GM12878 (cell line): Measurements from ENCODE around the gene MUC5B. TPM values are rescaled to one million over a fixed set of nuclear protein-coding genes. Genes with fewer than 3 reads are reported as not detected.

ENCODE experiments used
- ATAC-seq: fragments of 200-7000 bp; cut with Tn5 transposase; 3 replicates; pipeline ENCODE4 v1.9.1; 2020; ENCODE audit warnings: mild to moderate bottlenecking, moderate library complexity
- BruUV-seq: library from RNA; stranded (reverse); fragments of 400-500 nt; replicated peaks from 2 replicates; lab custom pipeline; 2021; lab: Mats Ljungman, UMichigan
- CTCF ChIA-PET: fragments of 300-600 bp; sonication (Branson Sonifier 250); formaldehyde crosslinking; extraction: SDS; loops from one replicate; lab custom pipeline; 2021; ENCODE audit warnings: inconsistent platforms; lab: Yijun Ruan, JAX
- POLR2A ChIA-PET: fragments of 350-600 bp; formaldehyde crosslinking; extraction: SDS; loops from one replicate; lab custom pipeline; 2021; ENCODE audit warnings: inconsistent platforms; lab: Charles Lee
- RAD21 ChIA-PET: fragments of 300-600 bp; sonication (Branson Sonifier 250); formaldehyde crosslinking; loops from one replicate; lab custom pipeline; 2023; ENCODE audit warnings: antibody characterized with exemption; ENCODE audit not compliant: unreplicated experiment; lab: Charles Lee
- SMC1A ChIA-PET: fragments of 300-600 bp; sonication (Branson Sonifier 250); formaldehyde crosslinking; loops from one replicate; lab custom pipeline; 2023; ENCODE audit not compliant: unreplicated experiment, uncharacterized antibody; lab: Charles Lee
- DNase-seq: peaks from one replicate; pipeline ENCODE4 v3.0.0-alpha.2; 2011; ENCODE audit warnings: low read depth, low spot score
- FAIRE-seq: peaks from 3 replicates; lab custom pipeline; 2011; peaks lifted over from hg19 to GRCh38; lab: Jason Lieb, UNC
- H2AFZ ChIP-seq: 2 replicates; pipeline ENCODE4 v1.6.0; 2011; ENCODE audit warnings: low read depth, low read length, control low read depth; ENCODE audit not compliant: control insufficient read depth
- H3K27ac ChIP-seq: 2 replicates; pipeline ENCODE4 v1.5.1; 2011; ENCODE audit warnings: control low read depth; ENCODE audit not compliant: control insufficient read depth, insufficient read depth
- H3K27me3 ChIP-seq, 2 experiments: replicated peaks in 1 of 2; 2 replicates each; pipeline versions ENCODE4 v1.6.0 to v1.6.1; 2011; ENCODE audit warnings: low read length in 1 of 2; ENCODE audit not compliant: control insufficient read depth in 2 of 2, insufficient read depth in 2 of 2
- H3K36me3 ChIP-seq, 2 experiments: 2 replicates each; pipeline ENCODE4 v1.5.1; 2011; ENCODE audit warnings: low read length in 1 of 2; ENCODE audit not compliant: control insufficient read depth in 2 of 2, insufficient read depth in 2 of 2
- H3K4me1 ChIP-seq: 2 replicates; pipeline ENCODE4 v1.6.1; 2011; ENCODE audit warnings: mild to moderate bottlenecking, low read length, moderate library complexity, mixed read lengths; ENCODE audit not compliant: control insufficient read depth, insufficient read depth
- H3K4me2 ChIP-seq: 2 replicates; pipeline ENCODE4 v1.6.0; 2011; ENCODE audit warnings: control low read depth; ENCODE audit not compliant: control insufficient read depth, insufficient read depth
- H3K4me3 ChIP-seq: fragments of 200-600 bp; sonication (generic); 2 replicates; pipeline ENCODE4 v1.5.1; 2016
- H3K79me2 ChIP-seq: 2 replicates; pipeline ENCODE4 v1.6.0; 2011; ENCODE audit warnings: low read length; ENCODE audit not compliant: control insufficient read depth, insufficient read depth
- H3K9ac ChIP-seq: 2 replicates; pipeline ENCODE4 v1.8.0; 2011; ENCODE audit warnings: low read length, control low read depth, mixed read lengths; ENCODE audit not compliant: control insufficient read depth, insufficient read depth
- H3K9me3 ChIP-seq: replicated peaks from 3 replicates; pipeline ENCODE4 v1.5.1; 2011; ENCODE audit warnings: mild to moderate bottlenecking, low read length; ENCODE audit not compliant: control insufficient read depth, insufficient read depth
- H4K20me1 ChIP-seq: 2 replicates; pipeline ENCODE4 v1.6.0; 2011; ENCODE audit not compliant: control insufficient read depth, insufficient read depth
- ATF7 ChIP-seq: fragments of 450-650 bp; IDR thresholded peaks from 2 replicates; pipeline ENCODE4 v1.6.1; 2016; ENCODE audit warnings: low read depth, mild to moderate bottlenecking
- IKZF1 ChIP-seq: fragments of 450-650 bp; conservative IDR thresholded peaks from 2 replicates; pipeline ENCODE4 v1.6.1; 2017; ENCODE audit warnings: antibody characterized with exemption, mild to moderate bottlenecking
- IKZF2 ChIP-seq, 2 experiments: fragments of 450-650 bp; IDR thresholded peaks; 2 replicates each; pipeline ENCODE4 v1.6.1; 2017; ENCODE audit warnings: mild to moderate bottlenecking in 2 of 2, moderate library complexity in 2 of 2
- KLF5 ChIP-seq: fragments of 450-650 bp; IDR thresholded peaks from 2 replicates; pipeline ENCODE4 v1.6.1; 2014; ENCODE audit warnings: mild to moderate bottlenecking; ENCODE audit not compliant: partially characterized antibody
- MEF2B ChIP-seq: fragments of 450-650 bp; IDR thresholded peaks from 2 replicates; pipeline ENCODE4 v1.6.1; 2018; ENCODE audit warnings: mild to moderate bottlenecking, moderate library complexity; ENCODE audit not compliant: partially characterized antibody, poor library complexity, severe bottlenecking
- MYB ChIP-seq: fragments of 150-350 bp; IDR thresholded peaks from 2 replicates; pipeline ENCODE4 v1.6.1; 2014; ENCODE audit warnings: mild to moderate bottlenecking, low read depth, low read length, borderline replicate concordance
- NBN ChIP-seq: fragments of 450-650 bp; IDR thresholded peaks from 2 replicates; pipeline ENCODE4 v1.6.1; 2016
- NFYB ChIP-seq: IDR thresholded peaks from 2 replicates; pipeline ENCODE4 v1.6.1; 2011; ENCODE audit warnings: low read depth, mild to moderate bottlenecking, low read length, improper control_type of control experiment, moderate library complexity; ENCODE audit not compliant: insufficient read depth
- NRF1 ChIP-seq: conservative IDR thresholded peaks from 2 replicates; pipeline ENCODE4 v1.6.1; 2011; ENCODE audit warnings: mild to moderate bottlenecking, low read depth, low read length, improper control_type of control experiment
- RAD51 ChIP-seq: fragments of 450-650 bp; IDR thresholded peaks from 2 replicates; pipeline ENCODE4 v1.6.1; 2016; ENCODE audit warnings: moderate library complexity, mild to moderate bottlenecking, inconsistent platforms
- RFX5 ChIP-seq: IDR thresholded peaks from 2 replicates; pipeline ENCODE4 v1.6.1; 2011; ENCODE audit warnings: low read depth, low read length, improper control_type of control experiment
- RUNX3 ChIP-seq: IDR thresholded peaks from 2 replicates; pipeline ENCODE4 v1.6.1; 2012; ENCODE audit warnings: low read length, inconsistent platforms
- SMARCA5 ChIP-seq: fragments of 450-650 bp; IDR thresholded peaks from 2 replicates; pipeline ENCODE4 v1.6.1; 2017; ENCODE audit warnings: mild to moderate bottlenecking
- SUPT20H ChIP-seq: IDR thresholded peaks from 2 replicates; pipeline ENCODE4 v1.6.1; 2011; ENCODE audit warnings: low read depth, mild to moderate bottlenecking, low read length, moderate library complexity, borderline replicate concordance; ENCODE audit not compliant: control insufficient read depth
- ZBED1 ChIP-seq: IDR thresholded peaks from 2 replicates; pipeline ENCODE4 v1.6.1; 2016; ENCODE audit warnings: borderline replicate concordance
- WGBS: methylation state at CpG from one replicate; pipeline ENCODE4 v1.1.6; 2016; ENCODE audit warnings: low lambda C conversion rate; ENCODE audit not compliant: insufficient replicate concordance, insufficient coverage; ENCODE audit errors: missing lambda C conversion rate; 5-methylcytosine and 5-hydroxymethylcytosine counted together
- in situ Hi-C: fragments of 300-500 bp; cut with MboI; formaldehyde crosslinking; loops from 9 replicates; pipeline ENCODE4 v1.14.3; 2018; ENCODE audit warnings: mixed read lengths
- intact Hi-C: fragments of 100-400 bp; cut with micrococcal nuclease; formaldehyde crosslinking; loops from one replicate; pipeline ENCODE4 v1.14.2; 2022; ENCODE audit not compliant: unreplicated experiment
- polyA plus RNA-seq, 11 experiments: library from polyadenylated mRNA; depleted of rRNA in 4 of 11; unstranded in 6 of 11; stranded (reverse) in 5 of 11; fragments of >200 nt; fragmentation: Nextera tagmentation in 4 of 11; fragmentation: Illumina TruSeq in 1 of 11; extraction: Ambion mirVana in 4 of 11; extraction: Trizol in 1 of 11; gene quantifications; 1 replicate in 1 of 11; 2 replicates in 10 of 11; pipeline versions ENCODE4 v1.2.1 to v1.2.3, GENCODE V29; 2011 to 2016; ENCODE audit warnings: inconsistent platforms in 2 of 11, missing spikeins in 2 of 11, low read depth in 1 of 11
- total RNA-seq, 4 experiments: library from RNA; depleted of rRNA in 3 of 4; stranded (reverse); fragments of >200 nt in 3 of 4; fragmentation: Illumina TruSeq in 1 of 4; extraction: Trizol in 1 of 4; gene quantifications; 2 replicates each; pipeline versions ENCODE4 v1.2.1 to v1.2.3, GENCODE V29; 2013 to 2021
- TF ChIP-seq, protein P1 (sequence below): fragments of 450-650 bp; IDR thresholded peaks from 2 replicates; pipeline ENCODE4 v1.6.1; 2017; ENCODE audit warnings: mild to moderate bottlenecking, low read depth, inconsistent platforms; ENCODE audit not compliant: poor library complexity, severe bottlenecking

Gene MUC5B
- total and polyA plus RNA-seq, 10 of the 15 experiments (the other 5 are each of a cell fraction or from before 2014, with no cell fraction given), result 1.5 TPM; not detected in 9

DNA sequence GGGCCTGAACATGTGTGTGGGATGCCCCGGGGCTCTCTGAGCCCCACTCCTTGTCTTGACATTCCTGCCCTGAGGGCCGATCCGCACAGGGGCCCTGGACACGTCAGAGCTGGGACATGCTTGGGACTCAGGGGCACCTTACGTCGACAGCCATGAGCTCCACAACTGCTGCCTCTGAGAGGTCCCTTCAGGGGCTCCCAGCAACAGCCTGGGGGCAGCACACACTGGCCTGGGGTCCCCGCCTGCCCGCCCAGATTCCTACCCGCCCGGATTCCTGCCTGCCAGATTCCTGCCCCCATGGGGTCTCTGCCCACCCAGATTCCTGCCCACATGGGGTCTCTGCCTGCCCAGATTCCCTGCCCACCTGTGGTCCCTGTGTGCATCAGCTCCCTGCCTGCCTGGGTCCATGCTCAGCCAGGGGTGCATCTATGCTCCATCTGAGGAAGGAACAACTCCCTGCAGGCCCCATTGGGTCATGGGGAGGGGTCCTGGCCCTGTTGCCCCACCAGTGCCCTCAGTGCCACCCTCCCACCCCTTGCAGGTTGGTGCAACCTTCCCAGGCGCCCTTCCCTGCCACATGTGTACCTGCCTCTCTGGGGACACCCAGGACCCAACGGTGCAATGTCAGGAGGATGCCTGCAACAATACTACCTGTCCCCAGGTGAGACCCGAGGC, 35.7 kb downstream of the MUC5B start:
- Histone ChIP-seq H4K20me1 (no peaks in the 10 kb centered on the region), H3K79me2 (no peaks in the 10 kb centered on the region), H2AFZ (no peak overlapping the region), H3K4me1 (0 out of 2 replicates have a peak, but pooled peaks cover 2% of the 10 kb centered on the region), H3K4me3 (no peak overlapping the region), H3K27ac (no peak overlapping the region), H3K9ac (no peak overlapping the region), H3K9me3 (no peaks in the 10 kb centered on the region; the same call in 2 of the 3 replicates), H3K27me3 (no peaks in the 10 kb centered on the region), H3K4me2 (no peak overlapping the region), H3K36me3 (no peaks in the 10 kb centered on the region)
- ChIA-PET CTCF (interaction anchor here (0.6 kb wide), 1 partner anchor 13 kb away, joined by 3 read pairs; no protein-coding TSS in a partner anchor), POLR2A (no interaction called here), RAD21 (no interaction called here), SMC1A (no interaction called here)
- no peak for DNase-seq
- WGBS, result 21% methylated on average over 13 of the region's 13 CpGs
- ATAC-seq, result no peak
- BruUV-seq, result no TSS peak
- in situ Hi-C loops, result no loop called here
- intact Hi-C loops, result no loop called here
- no peak for FAIRE-seq
- TF ChIP-seq SMARCA5 (no peak), NRF1 (no peak), NBN (no peak), ZBED1 (no peak), RAD51 (no peak), IKZF2 (IDR thresholded peaks at IDR 0.05) (no peak), MEF2B (no peak)

DNA sequence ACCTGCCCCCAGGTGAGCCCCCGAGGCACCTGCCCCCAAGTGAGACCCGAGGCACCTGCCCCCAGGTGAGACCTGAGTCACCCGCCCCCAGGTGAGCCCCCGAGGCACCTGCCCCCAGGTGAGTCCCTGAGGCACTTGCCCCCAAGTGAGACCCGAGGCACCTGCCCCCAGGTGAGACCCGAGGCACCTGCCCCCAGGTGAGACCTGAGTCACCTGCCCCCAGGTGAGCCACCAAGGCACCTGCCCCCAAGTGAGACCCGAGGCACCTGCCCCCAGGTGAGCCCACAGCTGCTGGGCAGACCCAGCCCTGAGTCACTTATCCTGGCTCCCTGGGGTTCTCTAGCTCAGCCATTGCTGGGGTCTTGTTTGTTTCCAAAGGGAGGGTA, 36.2 kb downstream of the MUC5B start:
- H3K36me3 ChIP-seq, result no peaks in the 10 kb centered on the region
- H3K9me3 ChIP-seq, result no peaks in the 10 kb centered on the region; the same call in 2 of the 3 replicates
- WGBS, result 34% methylated on average over 7 of the region's 7 CpGs
- POLR2A ChIA-PET, result no interaction called here
- FAIRE-seq (no peak), ATAC-seq (no peak)
- H3K27ac ChIP-seq, result no peak overlapping the region
- 0 out of 2 replicates have a peak, but pooled peaks cover 2% of the 10 kb centered on the region for H3K4me1 ChIP-seq
- no peaks in the 10 kb centered on the region for H4K20me1 ChIP-seq
- CTCF ChIA-PET, result no interaction called here
- no peak overlapping the region for H2AFZ ChIP-seq
- in situ Hi-C loops (no loop called here), intact Hi-C loops (no loop called here)
- no peak overlapping the region for H3K4me2 ChIP-seq
- RAD21 ChIA-PET, result no interaction called here
- H3K4me3 ChIP-seq, result no peak overlapping the region
- no peaks in the 10 kb centered on the region for H3K27me3 ChIP-seq
- TF ChIP-seq RUNX3 (no peak), NFYB (no peak), MYB (no peak), RFX5 (no peak), KLF5 (no peak), SUPT20H (no peak), IKZF1 (no peak), ATF7 (no peak), NRF1 (no peak)
- TF ChIP-seq, protein P1, sequence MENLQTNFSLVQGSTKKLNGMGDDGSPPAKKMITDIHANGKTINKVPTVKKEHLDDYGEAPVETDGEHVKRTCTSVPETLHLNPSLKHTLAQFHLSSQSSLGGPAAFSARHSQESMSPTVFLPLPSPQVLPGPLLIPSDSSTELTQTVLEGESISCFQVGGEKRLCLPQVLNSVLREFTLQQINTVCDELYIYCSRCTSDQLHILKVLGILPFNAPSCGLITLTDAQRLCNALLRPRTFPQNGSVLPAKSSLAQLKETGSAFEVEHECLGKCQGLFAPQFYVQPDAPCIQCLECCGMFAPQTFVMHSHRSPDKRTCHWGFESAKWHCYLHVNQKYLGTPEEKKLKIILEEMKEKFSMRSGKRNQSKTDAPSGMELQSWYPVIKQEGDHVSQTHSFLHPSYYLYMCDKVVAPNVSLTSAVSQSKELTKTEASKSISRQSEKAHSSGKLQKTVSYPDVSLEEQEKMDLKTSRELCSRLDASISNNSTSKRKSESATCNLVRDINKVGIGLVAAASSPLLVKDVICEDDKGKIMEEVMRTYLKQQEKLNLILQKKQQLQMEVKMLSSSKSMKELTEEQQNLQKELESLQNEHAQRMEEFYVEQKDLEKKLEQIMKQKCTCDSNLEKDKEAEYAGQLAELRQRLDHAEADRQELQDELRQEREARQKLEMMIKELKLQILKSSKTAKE, result no peak
- TF ChIP-seq, all 136 proteins: peak for 0
- H3K9ac ChIP-seq, result no peak overlapping the region
- BruUV-seq, result no TSS peak
- SMC1A ChIA-PET, result no interaction called here
- DNase-seq, result no peak
- H3K79me2 ChIP-seq, result no peaks in the 10 kb centered on the region
